SK-N-MC (cell line): ENCODE results near the gene BMF.

Source experiments
- EZH2 ChIP-seq: fragments of 200-600 bp; sonication (generic); IDR thresholded peaks from one replicate; pipeline ENCODE4 v1.6.1; 2017; ENCODE audit warnings: antibody characterized with exemption
- FOXP2 ChIP-seq: optimal IDR thresholded peaks from 2 replicates; pipeline ENCODE3; 2011; ENCODE audit warnings: mild to moderate bottlenecking, moderate library complexity; ENCODE audit not compliant: insufficient read depth; ENCODE audit errors: extremely low read length, control extremely low read depth
- POLR2AphosphoS5 ChIP-seq: IDR thresholded peaks from 2 replicates; pipeline ENCODE4 v1.6.1; 2012; ENCODE audit warnings: mild to moderate bottlenecking, low read depth, low read length, borderline replicate concordance

DNA sequence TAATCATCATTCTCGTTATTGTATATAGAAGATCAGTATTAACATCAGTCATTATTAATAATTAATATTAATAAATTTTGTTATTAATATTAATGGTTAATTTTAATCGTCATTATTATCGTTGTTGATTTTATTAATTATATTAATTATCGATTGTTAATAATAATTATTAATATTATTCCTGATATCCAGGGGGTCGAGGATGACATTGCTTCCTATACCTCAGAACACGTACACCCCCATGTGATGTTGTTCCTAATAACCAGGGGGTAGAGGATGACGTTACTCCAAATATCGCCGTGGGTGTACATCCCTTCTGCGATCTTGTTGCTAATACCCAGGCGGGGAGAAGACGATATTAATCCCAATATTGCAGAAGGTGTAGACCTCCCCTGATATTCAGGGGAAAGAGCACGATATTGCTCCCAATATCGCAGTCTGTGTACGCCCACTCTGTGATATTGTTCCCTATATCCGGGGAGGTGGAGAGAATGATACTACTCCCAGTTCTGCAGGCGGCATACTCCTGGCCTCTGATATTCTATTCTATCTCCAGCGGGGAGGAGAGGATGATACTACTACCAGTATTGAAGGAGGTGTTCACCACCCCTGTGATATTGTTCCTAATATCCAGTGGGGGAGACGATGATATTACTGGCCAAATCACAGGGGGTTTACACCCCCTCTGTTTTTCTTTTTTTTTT lies 22.3 kb upstream of the BMF start:
- no peak for TF ChIP-seq POLR2AphosphoS5
- TF ChIP-seq EZH2, result no peak
- TF ChIP-seq FOXP2, result no peak
